Upper lobe of left lung (tissue), 6 donors: ENCODE measurements around the gene MMD. TPM values are rescaled to one million over a fixed set of nuclear protein-coding genes. Genes with fewer than 3 reads are reported as not detected.
A peak's percentile ranks its signal among the peaks of the same experiment; 100 is the strongest.

Experiments
- ATAC-seq, 2 donors: fragments of 200-7000 bp; cut with Tn5 transposase; one replicate each; pipeline ENCODE4 v1.9.1; 2022; ENCODE audit warnings: mild to moderate bottlenecking in 2 of 2, moderate library complexity in 2 of 2; ENCODE audit not compliant: low FRiP score in 2 of 2
- DNase-seq, 2 donors: peaks; one replicate each; pipeline ENCODE4 v3.0.0-alpha.2; 2019 to 2020
- H3K27ac ChIP-seq, 4 donors: fragments of 200-600 bp; sonication (generic); one replicate each; pipeline ENCODE4 v1.5.1; 2016 to 2019
- H3K27me3 ChIP-seq, 4 donors: fragments of 200-600 bp; sonication (generic); one replicate each; pipeline ENCODE4 v1.5.1; 2017 to 2019
- H3K36me3 ChIP-seq, 4 donors: fragments of 200-600 bp; sonication (generic); one replicate each; pipeline ENCODE4 v1.5.1; 2016 to 2019
- H3K4me1 ChIP-seq, 4 donors: fragments of 200-600 bp; sonication (generic); one replicate each; pipeline ENCODE4 v1.5.1; 2018 to 2019
- H3K4me3 ChIP-seq, 4 donors: fragments of 200-600 bp; sonication (generic); one replicate each; pipeline ENCODE4 v1.5.1; 2017 to 2019; ENCODE audit warnings: mild to moderate bottlenecking in 2 of 4, moderate library complexity in 1 of 4
- H3K9me3 ChIP-seq, 4 donors: fragments of 200-600 bp; sonication (generic); one replicate each; pipeline ENCODE4 v1.5.1; 2018 to 2019
- EP300 ChIP-seq, 4 donors: sonication (generic); formaldehyde crosslinking; IDR thresholded peaks; one replicate each; pipeline ENCODE4 v1.5.1; 2017; ENCODE audit warnings: antibody characterized with exemption in 4 of 4, control low read depth in 2 of 4
- POLR2A ChIP-seq, 4 donors: fragments of 450-650 bp; IDR thresholded peaks; one replicate each; pipeline ENCODE4 v1.5.1; 2016 to 2017; ENCODE audit warnings: antibody characterized with exemption in 4 of 4, mild to moderate bottlenecking in 2 of 4
- POLR2AphosphoS5 ChIP-seq, 2 donors: sonication (generic); formaldehyde crosslinking; IDR thresholded peaks; one replicate each; pipeline ENCODE4 v1.5.1; 2017; ENCODE audit warnings: antibody characterized with exemption in 2 of 2
- WGBS, 2 donors: methylation state at CpG; one replicate each; pipeline ENCODE4 v1.1.5; 2017 to 2018; 5-methylcytosine and 5-hydroxymethylcytosine counted together
- total RNA-seq, 6 donors: library from RNA; depleted of rRNA in 4 of 6; stranded (reverse); fragments of >200 nt in 4 of 6; gene quantifications; one replicate each; pipeline versions ENCODE4 v1.1.0 to v1.2.1, GENCODE V29; 2016 to 2021
- TF ChIP-seq, protein P1 (sequence below), 6 experiments: fragments of 450-650 bp in 4 of 6; fragments of 200-600 bp in 2 of 6; sonication (generic) in 2 of 6; IDR thresholded peaks; one replicate each; pipeline ENCODE4 v1.5.1; 2016 to 2019; ENCODE audit warnings: antibody characterized with exemption in 6 of 6
- donor health status: DM: no; HTN: no; CAD: no; lungs with moderate emphysema.
- donor health status: DM: no; HTN: yes; CAD: no; lungs with severe emphysema.

The MMD gene
- total RNA-seq, 6 donors from 2014 or later, result 13.5 to 26.7 (median 19.0) TPM

- Histone ChIP-seq H3K4me3 (no peak overlapping the region), H3K9me3 (no peaks in the 10 kb centered on the region), H3K27me3 (no peaks in the 10 kb centered on the region), H3K36me3 (no peaks in the 10 kb centered on the region), H3K27ac (no peak overlapping the region), H3K4me1 (no peaks in the 10 kb centered on the region)
- 87 to 89% methylated on average over 1 of the region's 1 CpG for WGBS, 2 donors
- ATAC-seq (no peak), DNase-seq (no peak)
- TF ChIP-seq POLR2A (IDR thresholded peaks at IDR 0.05), result no peak
- no peak for TF ChIP-seq POLR2AphosphoS5 (IDR thresholded peaks at IDR 0.05)
- TF ChIP-seq EP300 (IDR thresholded peaks at IDR 0.05), result no peak
- TF ChIP-seq, protein P1, sequence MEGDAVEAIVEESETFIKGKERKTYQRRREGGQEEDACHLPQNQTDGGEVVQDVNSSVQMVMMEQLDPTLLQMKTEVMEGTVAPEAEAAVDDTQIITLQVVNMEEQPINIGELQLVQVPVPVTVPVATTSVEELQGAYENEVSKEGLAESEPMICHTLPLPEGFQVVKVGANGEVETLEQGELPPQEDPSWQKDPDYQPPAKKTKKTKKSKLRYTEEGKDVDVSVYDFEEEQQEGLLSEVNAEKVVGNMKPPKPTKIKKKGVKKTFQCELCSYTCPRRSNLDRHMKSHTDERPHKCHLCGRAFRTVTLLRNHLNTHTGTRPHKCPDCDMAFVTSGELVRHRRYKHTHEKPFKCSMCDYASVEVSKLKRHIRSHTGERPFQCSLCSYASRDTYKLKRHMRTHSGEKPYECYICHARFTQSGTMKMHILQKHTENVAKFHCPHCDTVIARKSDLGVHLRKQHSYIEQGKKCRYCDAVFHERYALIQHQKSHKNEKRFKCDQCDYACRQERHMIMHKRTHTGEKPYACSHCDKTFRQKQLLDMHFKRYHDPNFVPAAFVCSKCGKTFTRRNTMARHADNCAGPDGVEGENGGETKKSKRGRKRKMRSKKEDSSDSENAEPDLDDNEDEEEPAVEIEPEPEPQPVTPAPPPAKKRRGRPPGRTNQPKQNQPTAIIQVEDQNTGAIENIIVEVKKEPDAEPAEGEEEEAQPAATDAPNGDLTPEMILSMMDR (IDR thresholded peaks at IDR 0.05), result no peak
These were observed 40.6 kb upstream of the MMD start for GRCh38 chr17:55462234-55462633.

DNA sequence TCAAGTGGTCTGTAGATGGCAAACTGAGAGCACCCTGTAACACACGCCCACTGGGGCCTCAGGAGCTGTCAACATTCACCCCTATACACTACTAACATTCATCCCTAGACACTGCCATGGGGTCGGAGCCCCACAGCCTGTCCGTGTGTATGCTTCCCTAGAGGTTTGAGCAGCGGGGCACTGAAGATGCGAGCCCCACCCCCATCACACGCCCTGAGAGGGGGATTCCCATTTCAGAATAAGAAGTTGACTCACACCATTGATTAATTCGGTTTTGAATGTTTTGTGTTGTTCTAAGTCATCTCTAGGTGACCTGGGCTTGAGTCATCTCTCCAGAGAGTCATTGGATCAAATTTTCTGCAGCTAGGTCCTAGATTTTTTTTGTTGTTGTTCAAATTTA is 37.3 kb upstream of the MMD start:
- 86 to 88% methylated on average over 7 of the region's 7 CpGs for WGBS, 2 donors
- H3K9me3 ChIP-seq, result no peaks in the 10 kb centered on the region
- DNase-seq, result no peak
- H3K27ac ChIP-seq, result no peak overlapping the region
- H3K36me3 ChIP-seq, result no peaks in the 10 kb centered on the region
- TF ChIP-seq EP300 (IDR thresholded peaks at IDR 0.05) (no peak), POLR2AphosphoS5 (IDR thresholded peaks at IDR 0.05) (no peak)
- TF ChIP-seq, protein P1 (IDR thresholded peaks at IDR 0.05), result no peak
- no peaks in the 10 kb centered on the region for H3K27me3 ChIP-seq
- peak in 1 of 2 donors; percentile 69 for ATAC-seq
- H3K4me1 ChIP-seq, result peaks cover 0 to 3% (median 0%) of the 10 kb centered on the region in 4 donors
- no peak overlapping the region for H3K4me3 ChIP-seq

- no peaks in the 10 kb centered on the region for H3K36me3 ChIP-seq
- H3K27ac ChIP-seq, result no peak overlapping the region
- H3K4me3 ChIP-seq, result no peak overlapping the region
- DNase-seq (peak in 1 of 2 donors; percentile 54), ATAC-seq (no peak)
- H3K4me1 ChIP-seq, result peaks cover 0 to 7% (median 0%) of the 10 kb centered on the region in 4 donors
- no peaks in the 10 kb centered on the region for H3K9me3 ChIP-seq
- TF ChIP-seq, protein P1 (IDR thresholded peaks at IDR 0.05), result no peak
- TF ChIP-seq POLR2AphosphoS5 (IDR thresholded peaks at IDR 0.05) (no peak), POLR2A (IDR thresholded peaks at IDR 0.05) (no peak), EP300 (IDR thresholded peaks at IDR 0.05) (no peak)
- no peaks in the 10 kb centered on the region for H3K27me3 ChIP-seq
- 64 to 76% methylated on average over 11 to 22 of the region's 22 CpGs for WGBS, 2 donors
These were observed 36.8 kb upstream of the MMD start for GRCh38 chr17:55458287-55458900.

DNA sequence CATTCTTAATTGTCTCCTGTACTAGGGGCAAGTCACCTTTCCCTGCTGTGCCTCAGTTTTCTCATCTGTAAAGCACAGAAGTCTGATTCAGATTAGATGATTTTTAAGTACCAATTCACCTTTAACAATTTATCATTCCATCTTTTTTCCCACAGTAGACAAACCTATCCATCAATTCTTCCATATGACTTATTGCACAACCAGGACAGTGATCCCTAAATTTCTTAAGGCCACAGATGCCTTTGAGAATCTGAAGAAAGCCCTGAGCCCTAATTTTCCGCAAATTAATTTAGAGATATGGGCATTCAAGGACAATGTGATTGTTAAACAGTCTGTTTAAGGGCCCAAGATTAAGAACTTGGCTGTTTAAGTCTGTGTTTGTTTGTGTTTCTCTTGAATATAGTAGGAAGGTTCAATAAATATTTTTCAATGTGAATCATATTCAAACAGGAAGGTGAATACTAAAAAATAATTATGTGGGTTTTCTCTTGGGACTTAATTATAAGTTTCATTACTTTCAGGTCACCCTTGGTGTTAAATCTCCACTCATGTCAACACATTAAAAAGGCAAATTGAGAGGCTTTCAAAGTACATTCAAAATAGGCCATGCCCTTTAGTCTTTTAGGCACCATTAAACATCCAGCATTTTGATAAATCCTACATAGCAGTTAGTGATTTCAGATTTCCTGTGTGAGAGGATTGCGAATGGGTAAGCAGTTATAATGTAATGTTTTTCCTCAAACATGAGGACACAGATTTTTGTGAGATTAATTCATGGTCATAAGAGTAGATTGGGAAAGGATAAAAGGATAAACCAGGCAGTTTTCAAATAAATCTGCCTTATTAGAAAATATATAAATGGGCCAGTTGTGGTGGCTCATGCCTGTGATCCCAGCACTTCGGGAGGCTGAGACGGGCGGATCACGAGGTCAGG is 34.9 kb upstream of the MMD start:
- no peak for DNase-seq
- Histone ChIP-seq H3K4me3 (no peak overlapping the region), H3K36me3 (no peaks in the 10 kb centered on the region), H3K9me3 (no peaks in the 10 kb centered on the region), H3K27ac (no peak overlapping the region), H3K4me1 (peaks cover 0 to 21% (median 9%) of the 10 kb centered on the region in 4 donors), H3K27me3 (no peaks in the 10 kb centered on the region)
- ATAC-seq, result no peak
- no peak for TF ChIP-seq POLR2AphosphoS5 (IDR thresholded peaks at IDR 0.05)
- TF ChIP-seq, protein P1 (IDR thresholded peaks at IDR 0.05), result no peak
- WGBS, 2 donors, result 96 to 98% methylated on average over 6 of the region's 6 CpGs
